GM19328 (cell line): Measurements from ENCODE around the gene CRIP1.

Source experiments
- ATAC-seq: cut with Tn5 transposase; IDR thresholded peaks from one replicate; pipeline ENCODE4 v1.9.1; 2021; ENCODE audit warnings: mild to moderate bottlenecking, moderate library complexity; ENCODE audit not compliant: unreplicated experiment

Gene CRIP1

GRCh38 chr14:105469456-105470349 is 17.0 kb upstream of the CRIP1 start:
- no peak for ATAC-seq

GRCh38 chr14:105470350-105471296 is 16.1 kb upstream of the CRIP1 start:
- ATAC-seq = no peak

- ATAC-seq = no peak
Measured at GRCh38 chr14:105471297-105471821, 15.3 kb upstream of the CRIP1 start.

GRCh38 chr14:105471823-105472485 is 14.7 kb upstream of the CRIP1 start:
- ATAC-seq = no peak

- ATAC-seq = no peak
Measured at GRCh38 chr14:105472486-105472991, 14.1 kb upstream of the CRIP1 start.

- no peak for ATAC-seq
Measured at GRCh38 chr14:105473033-105473676, 13.5 kb upstream of the CRIP1 start.

GRCh38 chr14:105473677-105474482 is 12.8 kb upstream of the CRIP1 start:
- ATAC-seq = no peak

- ATAC-seq = no peak
Measured at GRCh38 chr14:105474483-105475268, 12.0 kb upstream of the CRIP1 start, which contains the start of gene CRIP2. TSS of gene CRIP2 (plus strand) at chr14:105474821. CDS start at chr14:105474863, 42 bp downstream.

GRCh38 chr14:105475269-105476096 is 11.2 kb upstream of the CRIP1 start:
- ATAC-seq = no peak

- no peak for ATAC-seq
Measured at GRCh38 chr14:105476097-105476830, 10.4 kb upstream of the CRIP1 start.

GRCh38 chr14:105476831-105477659 is 9.6 kb upstream of the CRIP1 start:
- ATAC-seq = no peak

- no peak for ATAC-seq
Measured at GRCh38 chr14:105477660-105478397, 8.9 kb upstream of the CRIP1 start.

- no peak for ATAC-seq
Measured at GRCh38 chr14:105478398-105479251, 8.1 kb upstream of the CRIP1 start.

GRCh38 chr14:105479431-105480158 is 7.1 kb upstream of the CRIP1 start:
- ATAC-seq = no peak
